GM10266 (cell line): Measurements from ENCODE around the gene RAD51B.

ENCODE experiments used
- DNase-seq: peaks from one replicate; pipeline ENCODE4 v3.0.0; 2012; ENCODE audit errors: extremely low spot score
- CTCF ChIP-seq: IDR thresholded peaks from 2 replicates; pipeline ENCODE4 v1.5.1; 2012; ENCODE audit warnings: mild to moderate bottlenecking, low read depth; ENCODE audit not compliant: control insufficient read depth, insufficient read depth; ENCODE audit errors: missing control alignments

The RAD51B gene

GRCh38 chr14:68624541-68625220, 805.1 kb downstream of the RAD51B start:
- no peak for DNase-seq
- no peak for TF ChIP-seq CTCF

- TF ChIP-seq CTCF = no peak
- no peak for DNase-seq
Observed at GRCh38 chr14:68625366-68626090, 805.9 kb downstream of the RAD51B start.

GRCh38 chr14:68626386-68626785, 806.8 kb downstream of the RAD51B start:
- no peak for TF ChIP-seq CTCF
- no peak for DNase-seq

- TF ChIP-seq CTCF = no peak
Observed at GRCh38 chr14:68627050-68627867, 807.7 kb downstream of the RAD51B start.

GRCh38 chr14:68627868-68628604, 808.5 kb downstream of the RAD51B start:
- DNase-seq = peak; percentile 79
- no peak for TF ChIP-seq CTCF

More at GRCh38 chr14:68627050-68627867, 807.7 kb downstream of the RAD51B start:
- DNase-seq = no peak

GRCh38 chr14:68628605-68629310, 809.2 kb downstream of the RAD51B start:
- TF ChIP-seq CTCF = no peak
- no peak for DNase-seq
